H54 (cell line): ENCODE results near the gene SP9.
"Not testable (repeated sequence)": the region's sequence is repeated elsewhere in the genome, so short reads cannot be mapped to it uniquely, and the experiment has no call there.

Source experiments
- DNase-seq: peaks from one replicate; pipeline ENCODE4 v3.0.0; 2011; ENCODE audit warnings: low spot score, mixed read lengths; ENCODE audit not compliant: insufficient read length
- FAIRE-seq: peaks from 3 replicates; lab custom pipeline; 2011; peaks lifted over from hg19 to GRCh38; lab: Jason Lieb, UNC
- POLR2A ChIP-seq: IDR thresholded peaks from 2 replicates; pipeline ENCODE4 v1.6.1; 2011; ENCODE audit warnings: low read depth, mild to moderate bottlenecking, low read length

SP9 gene

GRCh38 chr2:174344716-174345461 is 10.1 kb downstream of the SP9 start:
- FAIRE-seq (peak; percentile 89), DNase-seq (no peak)
- no peak for TF ChIP-seq POLR2A

DNA sequence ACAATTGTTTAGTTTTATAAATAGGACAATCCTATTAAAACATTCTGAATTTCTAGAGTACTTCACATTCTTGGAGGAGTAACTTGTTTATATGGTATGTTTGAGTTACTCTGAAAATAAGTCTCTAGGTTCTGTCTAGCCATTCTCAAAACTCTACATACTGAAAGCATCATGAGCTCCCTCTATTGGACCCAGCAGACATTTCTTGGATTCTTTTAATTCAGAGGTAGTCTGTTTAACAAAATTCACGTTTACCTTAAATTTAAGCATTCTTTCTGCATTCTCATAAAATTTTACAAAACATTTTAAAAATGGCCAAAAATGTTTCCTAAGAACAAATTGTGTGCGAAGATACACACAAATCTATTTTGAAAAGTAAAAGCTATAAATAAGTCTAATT is 15.3 kb downstream of the SP9 start:
- no peak for TF ChIP-seq POLR2A
- DNase-seq (no peak), FAIRE-seq (peak; percentile 20)

GRCh38 chr2:174350593-174351181 is 15.9 kb downstream of the SP9 start:
- DNase-seq = no peak
- FAIRE-seq = no peak
- no peak for TF ChIP-seq POLR2A

GRCh38 chr2:174353004-174353403 is 18.2 kb downstream of the SP9 start:
- TF ChIP-seq POLR2A = no peak
- DNase-seq = no peak
- FAIRE-seq = no peak

DNA sequence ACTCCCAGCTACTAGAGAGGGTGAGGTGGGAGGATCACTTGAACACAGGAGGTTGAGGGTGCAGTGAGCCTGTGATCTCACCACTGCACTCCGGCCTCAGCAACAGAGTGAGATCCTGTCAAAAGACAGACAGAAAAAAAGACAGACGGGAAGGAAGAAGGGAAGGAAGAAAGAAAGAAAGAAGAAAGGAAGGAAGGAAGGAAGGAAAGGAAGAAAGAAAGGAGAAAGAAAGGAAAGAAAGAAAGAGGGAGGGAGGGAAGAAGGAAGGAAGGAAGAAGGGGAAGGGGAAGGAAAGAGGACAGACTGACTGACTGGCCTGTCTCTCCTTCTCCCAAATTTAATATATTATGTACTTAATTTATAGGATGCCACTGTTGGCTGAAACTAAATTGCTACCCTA is 21.6 kb downstream of the SP9 start:
- FAIRE-seq (no peak), DNase-seq (no peak)
- no peak for TF ChIP-seq POLR2A

- DNase-seq, FAIRE-seq: not testable (repeated sequence)
These were observed 24.9 kb downstream of the SP9 start for GRCh38 chr2:174359663-174360062.

DNA sequence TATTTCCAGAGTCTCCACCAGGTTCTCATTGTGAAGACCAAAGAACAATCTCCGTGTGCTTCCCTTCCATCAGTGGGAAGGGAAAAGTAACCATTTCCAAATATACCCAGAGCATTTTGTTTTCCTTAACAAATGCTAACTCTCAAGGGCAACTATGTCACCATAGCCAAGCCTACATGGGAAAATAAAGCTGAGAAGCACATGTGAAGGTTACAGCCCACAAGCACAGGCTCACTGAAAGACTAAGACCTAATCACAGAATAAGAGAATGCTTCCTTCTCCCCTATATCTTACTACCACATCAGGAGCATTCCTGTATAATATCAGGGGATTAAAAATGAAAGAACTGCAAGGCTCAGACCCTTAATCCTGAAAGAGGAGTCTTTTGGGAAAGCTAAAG is 28.2 kb downstream of the SP9 start:
- no peak for DNase-seq
- FAIRE-seq = no peak
- no peak for TF ChIP-seq POLR2A

DNA sequence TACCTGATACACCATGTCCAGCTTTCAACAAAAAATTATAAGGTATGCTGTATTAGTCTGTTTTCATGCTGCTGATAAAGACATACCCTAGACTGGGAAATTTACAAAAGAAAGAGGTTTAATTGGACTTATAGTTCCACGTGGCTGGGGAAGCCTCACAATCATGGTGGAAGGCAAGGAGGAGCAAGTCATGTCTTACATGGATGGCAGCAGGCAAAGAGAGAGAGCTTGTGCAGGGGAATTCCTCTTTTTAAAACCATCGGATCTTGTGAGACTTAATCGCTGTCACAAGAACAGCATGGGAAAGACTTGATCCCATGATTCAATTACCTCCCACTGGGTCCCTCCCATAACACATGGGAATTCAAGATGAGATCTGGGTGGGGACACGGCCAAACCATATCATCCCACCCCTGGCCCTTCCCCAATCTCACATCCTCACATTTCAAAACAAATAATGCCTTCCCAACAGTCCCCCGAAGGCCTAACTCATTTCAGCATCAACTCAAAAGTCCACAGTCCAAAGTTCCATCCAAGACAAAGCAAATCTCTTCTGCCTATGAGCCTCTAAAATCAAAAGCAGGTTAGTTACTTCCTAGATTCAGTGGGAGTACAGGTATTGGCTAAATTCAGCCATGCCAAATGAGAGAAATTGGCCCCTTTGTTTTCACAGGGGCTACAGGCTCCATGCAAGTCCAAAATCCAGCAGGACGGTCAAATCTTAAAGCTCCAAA is 28.9 kb downstream of the SP9 start:
- FAIRE-seq, DNase-seq: not testable (repeated sequence)

GRCh38 chr2:174364628-174365027 is 29.9 kb downstream of the SP9 start:
- no peak for DNase-seq
- no peak for TF ChIP-seq POLR2A
- FAIRE-seq = no peak

DNA sequence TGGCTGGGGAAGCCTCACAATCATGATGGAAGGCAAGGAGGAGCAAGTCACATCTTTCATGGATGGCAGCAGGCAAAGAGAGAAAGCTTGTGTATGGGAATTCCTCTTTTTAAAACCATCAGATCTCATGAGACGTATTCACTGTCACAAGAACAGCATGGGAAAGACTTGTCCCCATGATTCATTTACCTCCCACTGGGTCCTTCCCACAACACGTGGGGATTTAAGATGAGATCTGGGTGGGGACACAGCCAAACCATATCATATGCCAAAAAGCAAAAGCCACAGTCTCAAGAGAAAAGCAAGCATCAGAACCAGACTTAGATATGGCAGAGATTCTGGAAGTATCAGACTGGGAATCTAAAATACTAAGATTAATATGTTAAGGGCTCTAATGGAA is 30.8 kb downstream of the SP9 start:
- FAIRE-seq (peak; percentile 50), DNase-seq (no peak)
- no peak for TF ChIP-seq POLR2A

- TF ChIP-seq POLR2A = no peak
- DNase-seq (no peak), FAIRE-seq (no peak)
These were observed 33.9 kb downstream of the SP9 start for GRCh38 chr2:174368691-174369090.

DNA sequence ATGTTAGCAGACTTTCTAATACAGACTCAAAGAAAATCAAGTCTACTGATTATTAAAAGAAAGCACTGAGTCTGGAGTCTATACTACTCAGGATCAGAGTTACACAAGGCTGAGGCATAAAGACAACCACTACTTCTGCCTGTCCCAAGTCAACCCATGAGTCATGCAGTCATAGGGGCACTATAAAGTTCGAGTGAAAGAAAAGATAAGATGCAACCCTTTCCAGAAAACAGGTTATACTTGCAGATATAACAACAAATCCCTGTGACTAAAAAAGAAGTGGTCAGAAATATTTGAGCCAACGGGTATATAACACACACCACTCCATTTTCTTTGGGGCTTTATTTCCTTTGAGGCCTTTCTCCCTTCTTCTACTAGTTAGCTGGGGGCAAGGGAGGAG is 42.2 kb downstream of the SP9 start:
- no peak for TF ChIP-seq POLR2A
- DNase-seq (no peak), FAIRE-seq (peak; percentile 79)

GRCh38 chr2:174383796-174384195 is 49.0 kb downstream of the SP9 start:
- FAIRE-seq (no peak), DNase-seq (no peak)
- no peak for TF ChIP-seq POLR2A

- DNase-seq (no peak), FAIRE-seq (no peak)
- TF ChIP-seq POLR2A = no peak
These were observed 50.4 kb downstream of the SP9 start for GRCh38 chr2:174385201-174385600.
